GM18870 (cell line): ENCODE measurements around the gene FKBP15.
"Not testable (repeated sequence)": the region's sequence is repeated elsewhere in the genome, so short reads cannot be mapped to it uniquely, and the experiment has no call there.

Experiments
- ATAC-seq: cut with Tn5 transposase; IDR thresholded peaks from one replicate; pipeline ENCODE4 v1.9.1; 2021; ENCODE audit warnings: moderate library complexity; ENCODE audit not compliant: unreplicated experiment

FKBP15 gene

DNA sequence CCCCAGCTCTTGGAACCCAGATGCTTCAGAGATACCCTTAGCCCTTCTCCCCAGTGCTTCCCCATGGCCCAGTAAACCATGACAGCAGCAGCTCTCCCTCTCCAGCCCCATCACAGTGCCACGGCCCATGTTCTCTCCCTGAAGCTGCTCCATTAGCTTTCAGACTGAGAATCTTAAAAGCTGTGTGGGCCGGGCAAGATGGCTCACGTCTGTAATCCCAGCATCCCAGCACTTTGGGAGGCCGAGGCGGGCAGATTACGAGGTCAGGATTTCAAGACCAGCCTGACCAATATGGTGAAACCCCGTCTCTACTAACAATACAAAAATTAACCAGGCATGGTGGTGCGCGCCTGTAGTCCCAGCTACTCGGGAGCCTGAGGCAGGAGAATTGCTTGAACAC is 71.5 kb downstream of the FKBP15 start:
- not testable (repeated sequence) for ATAC-seq

GRCh38 chr9:113148781-113149510 is 72.1 kb downstream of the FKBP15 start:
- ATAC-seq = no peak

DNA sequence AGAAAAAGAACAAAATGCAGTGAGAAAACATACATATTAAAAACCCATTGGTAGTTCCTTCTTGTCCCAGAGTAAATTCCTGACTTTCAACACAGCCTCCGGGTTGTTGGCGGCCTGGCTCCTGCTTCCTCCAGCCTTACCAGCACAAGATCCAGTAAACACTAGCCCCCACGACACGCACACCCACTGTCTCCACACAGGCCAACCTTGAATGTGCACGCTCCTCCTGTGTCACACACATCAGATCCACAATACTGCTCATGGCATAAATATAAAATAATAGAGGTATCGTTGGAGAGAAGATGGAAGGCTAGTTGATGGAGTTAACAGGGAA is 72.7 kb downstream of the FKBP15 start:
- ATAC-seq = no peak

- ATAC-seq = no peak
Measured at GRCh38 chr9:113143432-113144227, 77.4 kb downstream of the FKBP15 start.

GRCh38 chr9:113140896-113141295 is 80.2 kb downstream of the FKBP15 start:
- not testable (repeated sequence) for ATAC-seq

DNA sequence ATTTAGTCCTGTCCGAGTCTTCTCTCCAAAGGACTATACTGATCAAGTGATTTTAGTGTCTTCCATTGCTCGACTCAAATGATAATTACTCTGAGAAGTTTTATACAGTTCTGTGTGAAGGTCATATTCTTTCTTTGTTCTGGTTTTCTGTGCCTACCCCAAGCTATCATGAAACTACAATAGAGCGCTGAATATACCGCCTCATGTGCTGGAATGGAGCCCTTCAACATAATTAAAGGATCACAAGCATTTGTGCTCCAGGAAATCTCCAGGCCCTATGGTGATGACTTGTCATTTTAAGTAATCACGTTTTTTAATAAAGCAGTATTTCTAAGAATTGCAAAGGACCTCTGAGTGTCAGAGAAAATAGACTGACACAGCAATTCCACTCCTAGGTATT is 81.1 kb downstream of the FKBP15 start:
- no peak for ATAC-seq

- no peak for ATAC-seq
Measured at GRCh38 chr9:113139225-113139829, 81.8 kb downstream of the FKBP15 start.

DNA sequence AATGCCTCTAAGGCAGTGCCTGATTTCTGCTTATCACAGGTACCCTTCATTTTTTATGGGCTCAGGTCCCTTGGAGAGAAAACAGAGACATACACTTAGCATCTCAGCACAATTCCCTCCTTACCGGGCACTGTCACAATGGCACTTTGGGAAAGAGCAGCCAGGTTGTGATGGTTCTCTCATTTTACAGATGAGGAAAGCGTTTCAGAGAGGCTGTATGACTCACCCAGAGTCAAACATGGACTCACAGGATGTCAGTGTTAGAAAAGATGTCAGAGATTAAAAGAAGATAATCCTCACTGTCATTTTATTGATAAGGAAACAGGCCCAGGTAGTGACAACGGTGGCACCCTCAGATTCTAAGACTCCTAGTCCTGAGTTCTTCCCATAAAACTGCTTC is 82.3 kb downstream of the FKBP15 start:
- no peak for ATAC-seq

- ATAC-seq = no peak
Measured at GRCh38 chr9:113137196-113138168, 83.6 kb downstream of the FKBP15 start.

DNA sequence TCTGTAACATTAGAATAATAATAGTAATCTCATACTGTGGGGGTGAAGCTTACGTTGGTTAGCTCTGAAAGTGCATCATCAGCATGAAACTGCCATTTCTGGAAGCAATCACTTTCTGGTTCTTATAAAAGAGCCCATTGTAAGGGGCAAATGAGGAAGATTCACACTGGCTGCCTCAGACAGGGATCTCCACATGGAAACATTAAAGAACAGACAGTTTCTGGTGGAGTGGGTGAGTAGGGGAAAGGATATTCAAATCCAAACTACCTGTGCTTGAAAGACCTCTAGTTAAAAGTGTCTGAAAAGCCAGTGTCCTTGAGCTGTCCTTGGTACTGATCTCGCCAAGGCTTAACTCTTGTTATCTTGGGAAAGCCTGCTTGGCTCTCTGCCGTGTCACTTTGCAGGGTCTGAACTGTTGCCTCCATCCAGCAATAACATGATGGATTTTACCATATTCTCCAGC is 89.4 kb downstream of the FKBP15 start:
- no peak for ATAC-seq

DNA sequence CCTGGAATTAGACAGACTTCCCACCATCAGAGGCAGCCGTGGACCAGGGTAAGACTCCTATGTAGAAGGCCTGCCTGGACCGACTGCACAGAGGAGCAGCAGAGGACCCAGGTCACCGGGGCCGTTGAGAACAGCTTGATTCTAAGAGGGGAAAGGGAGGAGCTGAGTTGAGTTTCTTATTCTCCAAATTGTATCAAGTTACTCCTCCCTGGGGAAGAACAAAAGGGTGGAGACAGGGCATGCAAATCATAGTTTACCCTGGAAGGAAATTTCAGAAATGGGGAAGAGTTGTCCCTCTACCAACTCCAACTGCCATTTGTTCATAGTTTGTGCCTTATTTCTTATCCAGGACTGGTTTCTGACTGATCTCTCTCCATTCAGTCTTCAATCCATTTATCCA is 91.2 kb downstream of the FKBP15 start:
- no peak for ATAC-seq

DNA sequence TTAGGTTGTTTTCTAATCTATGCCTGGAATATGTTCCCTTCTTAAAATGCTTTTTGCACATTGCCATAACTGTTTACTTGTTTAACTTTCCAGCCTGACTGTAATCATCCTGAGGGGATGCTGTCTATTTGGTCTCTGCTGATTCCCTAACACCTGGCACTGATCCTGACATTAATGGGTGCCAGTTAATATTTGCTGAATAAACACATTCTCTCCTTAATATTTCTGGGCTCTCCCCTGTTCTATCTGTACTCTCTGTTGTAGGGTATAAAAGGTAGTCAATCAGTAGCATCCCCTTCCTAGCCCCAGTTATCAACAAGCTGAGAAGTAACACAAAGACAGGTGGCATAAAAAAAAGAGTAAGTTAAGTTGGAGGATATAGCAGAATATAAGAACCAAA is 91.6 kb downstream of the FKBP15 start:
- ATAC-seq = no peak

DNA sequence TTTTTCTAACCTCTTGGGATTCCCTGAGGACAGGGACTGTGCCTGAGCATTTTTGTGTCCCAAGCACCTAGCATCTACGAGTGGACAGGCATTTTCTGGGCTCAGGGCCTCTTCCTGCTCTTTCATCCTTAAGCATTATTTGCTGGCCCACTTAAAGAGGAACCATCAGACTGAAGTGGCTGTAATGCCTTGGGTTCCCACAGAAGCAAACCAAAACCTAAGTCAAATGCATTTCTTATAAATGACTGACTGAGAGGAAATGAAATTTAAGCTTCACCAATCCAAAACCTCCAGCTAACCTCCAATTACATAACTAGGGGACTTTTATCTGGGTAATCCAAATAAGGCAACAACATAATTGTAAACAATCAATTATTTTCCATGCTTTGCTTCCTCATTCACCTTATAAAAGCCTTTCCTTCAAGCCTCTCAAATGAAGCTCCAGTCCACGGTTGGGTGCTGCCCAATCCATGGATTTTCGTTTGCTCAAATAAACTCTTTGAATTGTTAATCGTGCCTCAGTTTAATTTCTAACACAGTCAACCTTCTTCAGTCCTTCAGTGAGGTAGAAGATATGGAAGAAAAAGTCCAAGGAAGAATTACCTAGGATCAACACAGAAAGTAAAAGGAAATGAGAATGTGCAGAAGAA is 95.6 kb downstream of the FKBP15 start:
- ATAC-seq = no peak

GRCh38 chr9:113118829-113119228 is 102.2 kb downstream of the FKBP15 start:
- not testable (repeated sequence) for ATAC-seq
